Thyroid gland (tissue), 4 donors: ENCODE results near the gene ANKRD17. TPM values are rescaled to one million over a fixed set of nuclear protein-coding genes. Genes with fewer than 3 reads are reported as not detected.

Experiments used
- DNase-seq, 2 donors: peaks; one replicate each; pipeline ENCODE4 v3.0.0-alpha.2; 2019
- H3K27ac ChIP-seq, 3 donors: fragments of 200-600 bp; sonication (generic); 1 replicate in 2 of 3; 2 replicates in 1 of 3; pipeline ENCODE4 v1.5.1; 2016 to 2019; ENCODE audit warnings: mild to moderate bottlenecking in 1 of 3, moderate library complexity in 1 of 3
- H3K27me3 ChIP-seq: fragments of 200-600 bp; sonication (generic); one replicate; pipeline ENCODE4 v1.5.1; 2019
- H3K36me3 ChIP-seq, 2 donors: fragments of 200-600 bp; sonication (generic); one replicate each; pipeline ENCODE4 v1.5.1; 2016 to 2019
- H3K4me1 ChIP-seq, 2 donors: fragments of 200-600 bp; sonication (generic); one replicate each; pipeline ENCODE4 v1.5.1; 2017 to 2019
- H3K4me3 ChIP-seq, 3 donors: fragments of 200-600 bp; sonication (generic); replicated peaks in 1 of 3; 1 replicate in 2 of 3; 2 replicates in 1 of 3; pipeline ENCODE4 v1.5.1; 2016; ENCODE audit warnings: mild to moderate bottlenecking in 1 of 3
- H3K9me3 ChIP-seq: fragments of 200-600 bp; sonication (generic); one replicate; pipeline ENCODE4 v1.5.1; 2017
- POLR2A ChIP-seq, 2 donors: fragments of 450-650 bp; IDR thresholded peaks; one replicate each; pipeline ENCODE4 v1.6.1; 2017; ENCODE audit warnings: antibody characterized with exemption in 2 of 2, mild to moderate bottlenecking in 2 of 2, moderate library complexity in 1 of 2
- WGBS, 2 donors: methylation state at CpG; one replicate each; pipeline ENCODE4 v1.1.5; 2017; 5-methylcytosine and 5-hydroxymethylcytosine counted together
- intact Hi-C: fragments of 100-400 bp; cut with DNase I; formaldehyde crosslinking; loops from one replicate; pipeline ENCODE4 v1.15.1; 2023
- small RNA-seq: library from RNA; depleted of rRNA; stranded (forward); fragments of <200 nt; gene quantifications from one replicate; pipeline ENCODE3, GENCODE V24; 2016
- total RNA-seq, 4 donors: library from RNA; depleted of rRNA; stranded (reverse); fragments of >200 nt; gene quantifications; one replicate each; pipeline ENCODE4 v1.2.3, GENCODE V29; 2016
- TF ChIP-seq, protein P1 (sequence below), 6 experiments: fragments of 200-600 bp in 3 of 6; fragments of 450-650 bp in 3 of 6; sonication (generic) in 3 of 6; IDR thresholded peaks; one replicate each; pipeline ENCODE4 v1.5.1; 2016 to 2019; ENCODE audit warnings: antibody characterized with exemption in 6 of 6, mild to moderate bottlenecking in 2 of 6, inconsistent platforms in 1 of 6, moderate library complexity in 1 of 6

Gene ANKRD17
- total RNA-seq, 4 donors from 2014 or later: 46.8 to 74.6 (median 64.2) TPM

DNA sequence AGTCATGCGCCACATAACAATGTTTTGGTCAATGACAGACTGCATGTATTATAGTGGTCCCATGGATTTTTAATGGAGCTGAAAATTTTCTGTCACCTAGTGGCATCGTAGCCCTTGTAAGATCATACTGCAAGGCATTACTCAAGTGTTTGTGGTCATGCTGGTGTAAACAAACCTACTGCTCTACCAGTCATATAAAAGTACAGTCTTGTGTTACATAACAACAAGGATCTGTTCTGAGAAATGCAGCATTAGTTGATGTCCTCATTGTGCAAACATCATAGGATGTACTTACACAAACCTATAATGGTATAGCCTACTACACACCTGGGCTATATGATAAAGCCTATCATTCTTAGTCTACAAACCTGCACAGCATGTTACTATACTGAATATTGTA lies 223.7 kb downstream of the ANKRD17 start:
- Histone ChIP-seq H3K27ac (no peak overlapping the region), H3K9me3 (no peaks in the 10 kb centered on the region), H3K36me3 (no peaks in the 10 kb centered on the region), H3K4me3 (no peak overlapping the region), H3K27me3 (no peaks in the 10 kb centered on the region), H3K4me1 (no peaks in the 10 kb centered on the region)
- intact Hi-C loops: no loop called here
- DNase-seq: no peak
- WGBS, 2 donors: 89 to 91% methylated on average over 2 of the region's 2 CpGs
- TF ChIP-seq, protein P1, sequence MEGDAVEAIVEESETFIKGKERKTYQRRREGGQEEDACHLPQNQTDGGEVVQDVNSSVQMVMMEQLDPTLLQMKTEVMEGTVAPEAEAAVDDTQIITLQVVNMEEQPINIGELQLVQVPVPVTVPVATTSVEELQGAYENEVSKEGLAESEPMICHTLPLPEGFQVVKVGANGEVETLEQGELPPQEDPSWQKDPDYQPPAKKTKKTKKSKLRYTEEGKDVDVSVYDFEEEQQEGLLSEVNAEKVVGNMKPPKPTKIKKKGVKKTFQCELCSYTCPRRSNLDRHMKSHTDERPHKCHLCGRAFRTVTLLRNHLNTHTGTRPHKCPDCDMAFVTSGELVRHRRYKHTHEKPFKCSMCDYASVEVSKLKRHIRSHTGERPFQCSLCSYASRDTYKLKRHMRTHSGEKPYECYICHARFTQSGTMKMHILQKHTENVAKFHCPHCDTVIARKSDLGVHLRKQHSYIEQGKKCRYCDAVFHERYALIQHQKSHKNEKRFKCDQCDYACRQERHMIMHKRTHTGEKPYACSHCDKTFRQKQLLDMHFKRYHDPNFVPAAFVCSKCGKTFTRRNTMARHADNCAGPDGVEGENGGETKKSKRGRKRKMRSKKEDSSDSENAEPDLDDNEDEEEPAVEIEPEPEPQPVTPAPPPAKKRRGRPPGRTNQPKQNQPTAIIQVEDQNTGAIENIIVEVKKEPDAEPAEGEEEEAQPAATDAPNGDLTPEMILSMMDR (IDR thresholded peaks at IDR 0.05): no peak
- TF ChIP-seq POLR2A (IDR thresholded peaks at IDR 0.05): no peak

DNA sequence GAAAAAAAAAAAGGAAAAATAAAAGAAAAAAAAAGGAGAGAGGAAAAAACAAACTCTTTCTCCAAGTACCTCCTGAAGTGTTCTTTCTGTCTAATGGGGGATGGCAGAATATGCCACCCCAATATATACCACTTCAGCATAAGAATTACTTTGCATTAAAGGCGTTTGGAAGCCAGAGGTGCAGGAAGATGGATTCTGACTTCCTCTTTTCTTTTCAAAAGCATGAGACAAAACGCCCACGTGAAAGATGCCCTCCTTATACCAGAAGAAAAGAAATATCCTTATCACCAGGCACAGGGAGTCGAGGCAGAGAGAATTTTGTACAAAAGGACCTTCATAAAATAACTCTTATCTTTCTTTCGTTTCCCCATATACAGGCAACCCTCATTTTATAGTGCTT lies 230.0 kb downstream of the ANKRD17 start:
- no peak for DNase-seq
- Histone ChIP-seq H3K4me3 (no peak overlapping the region), H3K27me3 (no peaks in the 10 kb centered on the region), H3K4me1 (no peaks in the 10 kb centered on the region), H3K27ac (no peak overlapping the region), H3K36me3 (no peaks in the 10 kb centered on the region), H3K9me3 (no peaks in the 10 kb centered on the region)
- TF ChIP-seq, protein P1 (IDR thresholded peaks at IDR 0.05): no peak
- TF ChIP-seq POLR2A (IDR thresholded peaks at IDR 0.05): no peak
- 73 to 80% methylated on average over 5 of the region's 5 CpGs for WGBS, 2 donors
- intact Hi-C loops: no loop called here

Small RNAs within 50 kb of the gene (small RNA-seq; reads per million reads assigned to genes)
- not detected for gene RF00334
- gene RNU6ATAC5P: not detected

Other genes starting within 250 kb of the ANKRD17 start
- gene COX18, start 189.1 kb downstream of the ANKRD17 start, total RNA-seq: 10 to 100 TPM; 21.2 to 37.2 (median 24.9) TPM
- under 1 TPM in 2 of 4 donors, not detected in 2; 0.27 to 0.56 TPM for gene ALB, start 145.5 kb upstream of the ANKRD17 start, total RNA-seq
- not detected for gene AFP, start 177.4 kb upstream of the ANKRD17 start, total RNA-seq
- gene AFM, start 222.9 kb upstream of the ANKRD17 start, total RNA-seq: not detected